HG02571 (cell line): Measurements from ENCODE around the gene BMP2K.
"Not testable (repeated sequence)": the region's sequence is repeated elsewhere in the genome, so short reads cannot be mapped to it uniquely, and the experiment has no call there.

Source experiments
- ATAC-seq: cut with Tn5 transposase; IDR thresholded peaks from one replicate; pipeline ENCODE4 v1.9.1; 2021; ENCODE audit warnings: mild to moderate bottlenecking, moderate library complexity; ENCODE audit not compliant: unreplicated experiment

Gene BMP2K

GRCh38 chr4:78787392-78788006 lies 11.3 kb downstream of the BMP2K start:
- ATAC-seq = no peak

GRCh38 chr4:78788007-78788889 lies 12.1 kb downstream of the BMP2K start:
- ATAC-seq = no peak

GRCh38 chr4:78795594-78796416 lies 19.7 kb downstream of the BMP2K start:
- not testable (repeated sequence) for ATAC-seq

- no peak for ATAC-seq
Observed at GRCh38 chr4:78796526-78796925, 20.4 kb downstream of the BMP2K start.

GRCh38 chr4:78797777-78798284 lies 21.7 kb downstream of the BMP2K start:
- ATAC-seq = no peak

- no peak for ATAC-seq
Observed at GRCh38 chr4:78799551-78800495, 23.7 kb downstream of the BMP2K start.

- no peak for ATAC-seq
Observed at GRCh38 chr4:78800965-78801364, 24.8 kb downstream of the BMP2K start.

- ATAC-seq = no peak
Observed at GRCh38 chr4:78803983-78804382, 27.8 kb downstream of the BMP2K start.

GRCh38 chr4:78806943-78807460 lies 30.9 kb downstream of the BMP2K start:
- ATAC-seq = no peak

GRCh38 chr4:78809295-78809694 lies 33.1 kb downstream of the BMP2K start:
- no peak for ATAC-seq

GRCh38 chr4:78809928-78810835 lies 34.0 kb downstream of the BMP2K start:
- ATAC-seq = no peak

- ATAC-seq = no peak
Observed at GRCh38 chr4:78811034-78811433, 34.9 kb downstream of the BMP2K start.

- no peak for ATAC-seq
Observed at GRCh38 chr4:78818530-78819079, 42.5 kb downstream of the BMP2K start.

- ATAC-seq = no peak
Observed at GRCh38 chr4:78824001-78824400, 47.9 kb downstream of the BMP2K start.

GRCh38 chr4:78827191-78827590 lies 51.0 kb downstream of the BMP2K start:
- ATAC-seq = no peak

GRCh38 chr4:78829296-78829695 lies 53.1 kb downstream of the BMP2K start:
- ATAC-seq = no peak

GRCh38 chr4:78839676-78840075 lies 63.5 kb downstream of the BMP2K start:
- not testable (repeated sequence) for ATAC-seq

GRCh38 chr4:78840286-78840685 lies 64.1 kb downstream of the BMP2K start:
- not testable (repeated sequence) for ATAC-seq

GRCh38 chr4:78845472-78845871 lies 69.3 kb downstream of the BMP2K start:
- ATAC-seq = no peak
